Lung (tissue), 12 donors: ENCODE results near the gene MUC6. TPM values are rescaled to one million over a fixed set of nuclear protein-coding genes. Genes with fewer than 3 reads are reported as not detected.

Experiments used
- ATAC-seq: fragments of 200-7000 bp; cut with Tn5 transposase; one replicate; pipeline ENCODE4 v1.9.1; 2020; ENCODE audit warnings: moderate number of reproducible peaks; ENCODE audit not compliant: insufficient read depth, low FRiP score
- DNase-seq, 3 donors: peaks; one replicate each; pipeline ENCODE4 v3.0.0-alpha.2; 2013 to 2017
- H3K27ac ChIP-seq, 2 donors: one replicate each; pipeline ENCODE4 v1.5.1; 2013; ENCODE audit warnings: mild to moderate bottlenecking in 2 of 2, moderate library complexity in 2 of 2, control low read depth in 1 of 2, inconsistent platforms in 1 of 2, low read depth in 1 of 2, low read length in 1 of 2
- H3K27me3 ChIP-seq, 3 donors: one replicate each; pipeline ENCODE4 v1.5.1; 2013; ENCODE audit warnings: low read length in 2 of 3; ENCODE audit not compliant: control insufficient read depth in 3 of 3, insufficient read depth in 3 of 3
- H3K36me3 ChIP-seq, 4 donors: one replicate each; pipeline ENCODE4 v1.5.1; 2013; ENCODE audit warnings: low read length in 4 of 4, mild to moderate bottlenecking in 1 of 4, moderate library complexity in 1 of 4; ENCODE audit not compliant: control insufficient read depth in 4 of 4, insufficient read depth in 4 of 4
- H3K4me1 ChIP-seq, 5 donors: one replicate each; pipeline ENCODE4 v1.5.1; 2013; ENCODE audit warnings: low read length in 5 of 5, mild to moderate bottlenecking in 2 of 5, moderate library complexity in 1 of 5; ENCODE audit not compliant: control insufficient read depth in 5 of 5, insufficient read depth in 5 of 5
- H3K4me3 ChIP-seq: one replicate; pipeline ENCODE4 v1.5.1; 2013; ENCODE audit warnings: mild to moderate bottlenecking, control low read depth, moderate library complexity
- H3K9ac ChIP-seq, 2 donors: one replicate each; pipeline ENCODE4 v1.5.1; 2013; ENCODE audit warnings: low read length in 2 of 2, control low read depth in 1 of 2; ENCODE audit not compliant: insufficient read depth in 1 of 2
- H3K9me3 ChIP-seq, 4 donors: one replicate each; pipeline ENCODE4 v1.5.1; 2013; ENCODE audit warnings: low read length in 3 of 4, mild to moderate bottlenecking in 1 of 4, moderate library complexity in 1 of 4; ENCODE audit not compliant: control insufficient read depth in 4 of 4, insufficient read depth in 3 of 4
- WGBS, 2 donors: extraction: QIAGEN DNeasy Blood & Tissue Kit; methylation state at CpG; one replicate each; pipeline ENCODE4 v1.1.7; 2013; 5-methylcytosine and 5-hydroxymethylcytosine counted together
- polyA plus RNA-seq, 2 donors: library from polyadenylated mRNA; stranded (reverse); fragments of 200-250 nt; gene quantifications; one replicate each; pipeline ENCODE4 v1.2.1, GENCODE V29; 2013
- total RNA-seq, 2 donors: library from RNA; depleted of rRNA in 1 of 2; stranded (reverse); fragments of >200 nt in 1 of 2; gene quantifications; one replicate each; pipeline ENCODE4 v1.2.1, GENCODE V29; 2014 to 2021
- TF ChIP-seq, protein P1 (sequence below): IDR thresholded peaks from 2 replicates; pipeline ENCODE4 v1.5.1; 2012; ENCODE audit warnings: mild to moderate bottlenecking; ENCODE audit errors: control extremely low read depth, extremely low read depth
- donor health status: control.
- donor health status: control.
- donor health status: Bipolar disorder and iron deficiency.
- donor health status: healthy.
- donor health status: DM: yes; HTN: yes; CAD: no.

The MUC6 gene
- total and polyA plus RNA-seq, 4 donors = 0.01 to 0.92 (median 0.06) TPM; not detected in 1

DNA sequence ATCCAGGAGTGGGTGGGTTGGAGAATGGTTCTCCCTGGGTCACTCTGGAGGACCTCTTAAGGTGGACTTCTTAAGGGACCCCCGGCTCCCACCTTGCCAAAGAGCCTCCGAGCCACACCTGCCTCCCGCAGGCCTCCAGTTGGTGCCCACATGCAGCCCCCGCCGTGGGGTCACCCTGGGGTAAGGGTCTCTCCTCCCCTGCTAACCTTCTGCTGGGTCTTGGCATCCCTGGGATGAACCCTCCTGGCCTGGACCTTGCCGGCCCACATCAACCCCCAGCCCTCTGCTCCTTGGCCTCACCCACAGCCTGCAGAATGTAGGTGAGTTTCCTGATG, 12.5 kb upstream of the MUC6 start:
- Histone ChIP-seq H3K4me1 (peaks cover 0 to under 1% (median 0%) of the 10 kb centered on the region in 5 donors), H3K36me3 (no peaks in the 10 kb centered on the region), H3K4me3 (no peak overlapping the region), H3K27me3 (no peaks in the 10 kb centered on the region), H3K9ac (no peak overlapping the region), H3K9me3 (no peaks in the 10 kb centered on the region), H3K27ac (no peak overlapping the region)
- no peak for DNase-seq
- 81 to 88% methylated on average over 6 of the region's 6 CpGs for WGBS, 2 donors
- TF ChIP-seq, protein P1, sequence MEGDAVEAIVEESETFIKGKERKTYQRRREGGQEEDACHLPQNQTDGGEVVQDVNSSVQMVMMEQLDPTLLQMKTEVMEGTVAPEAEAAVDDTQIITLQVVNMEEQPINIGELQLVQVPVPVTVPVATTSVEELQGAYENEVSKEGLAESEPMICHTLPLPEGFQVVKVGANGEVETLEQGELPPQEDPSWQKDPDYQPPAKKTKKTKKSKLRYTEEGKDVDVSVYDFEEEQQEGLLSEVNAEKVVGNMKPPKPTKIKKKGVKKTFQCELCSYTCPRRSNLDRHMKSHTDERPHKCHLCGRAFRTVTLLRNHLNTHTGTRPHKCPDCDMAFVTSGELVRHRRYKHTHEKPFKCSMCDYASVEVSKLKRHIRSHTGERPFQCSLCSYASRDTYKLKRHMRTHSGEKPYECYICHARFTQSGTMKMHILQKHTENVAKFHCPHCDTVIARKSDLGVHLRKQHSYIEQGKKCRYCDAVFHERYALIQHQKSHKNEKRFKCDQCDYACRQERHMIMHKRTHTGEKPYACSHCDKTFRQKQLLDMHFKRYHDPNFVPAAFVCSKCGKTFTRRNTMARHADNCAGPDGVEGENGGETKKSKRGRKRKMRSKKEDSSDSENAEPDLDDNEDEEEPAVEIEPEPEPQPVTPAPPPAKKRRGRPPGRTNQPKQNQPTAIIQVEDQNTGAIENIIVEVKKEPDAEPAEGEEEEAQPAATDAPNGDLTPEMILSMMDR = no peak
- ATAC-seq = no peak

DNA sequence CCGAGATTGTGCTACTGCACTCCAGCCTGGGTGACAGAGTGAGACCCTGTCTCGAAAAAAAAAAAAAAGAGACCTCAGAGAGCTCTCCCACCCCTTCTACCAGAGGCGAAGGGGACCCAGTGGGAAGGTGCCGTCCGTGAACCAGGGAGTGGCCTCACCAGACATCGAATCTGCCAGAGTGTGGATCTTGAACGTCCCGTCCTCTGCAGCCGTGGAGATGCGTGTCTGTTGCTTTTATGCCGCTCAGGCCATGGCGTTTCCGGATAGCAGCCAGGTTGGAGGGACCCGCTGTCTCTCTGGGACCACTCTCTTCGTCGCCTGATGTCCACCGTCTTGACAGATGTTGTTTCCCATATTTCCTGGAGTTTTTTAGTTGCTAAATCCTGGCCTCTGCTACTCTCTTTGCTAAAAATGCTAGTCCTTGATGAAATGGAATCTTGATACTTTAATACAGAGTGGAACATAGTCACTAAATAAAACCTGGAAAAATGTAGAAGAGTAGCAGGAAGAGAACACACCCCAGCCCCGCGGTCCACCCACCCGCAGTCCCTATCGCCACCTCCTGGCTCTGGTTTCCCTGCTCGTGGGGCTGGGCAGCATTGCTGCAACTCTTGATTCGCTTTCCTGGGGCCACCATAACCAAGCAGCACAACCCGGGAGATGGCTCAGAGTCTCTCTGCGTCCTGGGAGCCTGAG, 12.0 kb upstream of the MUC6 start:
- Histone ChIP-seq H3K4me3 (no peak overlapping the region), H3K9me3 (no peaks in the 10 kb centered on the region), H3K4me1 (no peaks in the 10 kb centered on the region), H3K9ac (no peak overlapping the region), H3K27ac (no peak overlapping the region), H3K27me3 (no peaks in the 10 kb centered on the region), H3K36me3 (no peaks in the 10 kb centered on the region)
- ATAC-seq = no peak
- 71 to 72% methylated on average over 25 of the region's 25 CpGs for WGBS, 2 donors
- TF ChIP-seq, protein P1 = no peak
- no peak for DNase-seq

DNA sequence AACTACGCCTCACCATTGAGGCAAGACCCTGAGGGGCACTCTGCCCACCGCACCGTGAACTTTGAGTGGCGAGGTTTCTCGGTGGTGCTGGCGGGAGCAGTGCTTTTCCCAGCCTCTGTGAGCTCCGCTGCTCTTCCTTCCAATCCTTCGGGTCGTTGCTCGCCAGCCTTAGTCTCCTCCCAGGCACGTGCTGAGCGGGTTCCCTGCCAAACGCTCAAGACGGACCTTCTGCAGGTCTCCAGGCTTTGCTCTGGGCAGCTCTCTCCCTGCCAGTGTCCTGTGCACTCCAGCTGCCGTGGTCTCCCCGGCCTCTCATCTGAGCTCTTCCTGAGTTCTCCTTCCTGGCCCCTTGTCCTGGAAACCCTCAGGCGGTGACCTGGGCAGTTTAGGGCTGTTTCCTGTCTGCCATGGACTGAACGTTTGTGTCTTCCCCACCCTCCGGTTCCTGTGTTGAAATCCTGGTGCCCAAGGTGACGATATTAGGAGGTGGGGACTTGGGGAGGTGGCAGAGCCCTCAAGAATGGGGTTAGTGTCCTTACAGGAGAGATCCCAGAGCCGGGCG, 11.2 kb upstream of the MUC6 start:
- Histone ChIP-seq H3K4me3 (no peak overlapping the region), H3K4me1 (no peaks in the 10 kb centered on the region), H3K27me3 (no peaks in the 10 kb centered on the region), H3K27ac (no peak overlapping the region), H3K9ac (no peak overlapping the region), H3K9me3 (no peaks in the 10 kb centered on the region), H3K36me3 (no peaks in the 10 kb centered on the region)
- ATAC-seq = no peak
- 53% methylated on average over 22 of the region's 22 CpGs for WGBS, 2 donors
- TF ChIP-seq, protein P1 = no peak
- DNase-seq = no peak
